ENCODE measurements around the gene ERH. TPM values are rescaled to one million over a fixed set of nuclear protein-coding genes. Genes with fewer than 3 reads are reported as not detected.

Gene ERH
- total RNA-seq, 1 experiment from 2014 or later, result 112 TPM

- in situ Hi-C loops (cut with HindIII; ENCODE audit: low pct_unique_long_range_greater_than_20kb, low sequenced_read_pairs), result no loop called here
Measured at GRCh38 chr14:69345402-69345801, 52.7 kb downstream of the ERH start.

GRCh38 chr14:69344171-69344570 is 53.9 kb downstream of the ERH start:
- in situ Hi-C loops (cut with HindIII; ENCODE audit: low pct_unique_long_range_greater_than_20kb, low sequenced_read_pairs), result no loop called here
- DNase-seq (ENCODE audit: low read depth, low spot score), result no peak

More at GRCh38 chr14:69345402-69345801, 52.7 kb downstream of the ERH start:
- no peak for DNase-seq (ENCODE audit: low read depth, low spot score)

- in situ Hi-C loops (cut with HindIII; ENCODE audit: low pct_unique_long_range_greater_than_20kb, low sequenced_read_pairs), result no loop called here
- DNase-seq (ENCODE audit: low read depth, low spot score), result no peak
Measured at GRCh38 chr14:69342928-69343525, 55.1 kb downstream of the ERH start.

GRCh38 chr14:69339426-69339825 is 58.7 kb downstream of the ERH start:
- in situ Hi-C loops (cut with HindIII; ENCODE audit: low pct_unique_long_range_greater_than_20kb, low sequenced_read_pairs), result no loop called here
- no peak for DNase-seq (ENCODE audit: low read depth, low spot score)

- DNase-seq (ENCODE audit: low read depth, low spot score), result no peak
- in situ Hi-C loops (cut with HindIII; ENCODE audit: low pct_unique_long_range_greater_than_20kb, low sequenced_read_pairs), result no loop called here
Measured at GRCh38 chr14:69337984-69338383, 60.1 kb downstream of the ERH start.

- peak; percentile 62 for DNase-seq (ENCODE audit: low read depth, low spot score)
- in situ Hi-C loops (cut with HindIII; ENCODE audit: low pct_unique_long_range_greater_than_20kb, low sequenced_read_pairs), result no loop called here
Measured at GRCh38 chr14:69335371-69335771, 62.7 kb downstream of the ERH start.

- DNase-seq (ENCODE audit: low read depth, low spot score), result no peak
- in situ Hi-C loops (cut with HindIII; ENCODE audit: low pct_unique_long_range_greater_than_20kb, low sequenced_read_pairs), result no loop called here
Measured at GRCh38 chr14:69334576-69334975, 63.5 kb downstream of the ERH start.

- in situ Hi-C loops (cut with HindIII; ENCODE audit: low pct_unique_long_range_greater_than_20kb, low sequenced_read_pairs), result no loop called here
- DNase-seq (ENCODE audit: low read depth, low spot score), result no peak
Measured at GRCh38 chr14:69333791-69334337, 64.2 kb downstream of the ERH start.

GRCh38 chr14:69332782-69333395 is 65.2 kb downstream of the ERH start:
- no peak for DNase-seq (ENCODE audit: low read depth, low spot score)
- in situ Hi-C loops (cut with HindIII; ENCODE audit: low pct_unique_long_range_greater_than_20kb, low sequenced_read_pairs), result no loop called here

- in situ Hi-C loops (cut with HindIII; ENCODE audit: low pct_unique_long_range_greater_than_20kb, low sequenced_read_pairs), result no loop called here
- no peak for DNase-seq (ENCODE audit: low read depth, low spot score)
Measured at GRCh38 chr14:69331206-69331605, 66.9 kb downstream of the ERH start.

Other genes starting within 250 kb of the ERH start
- gene DCAF5, start 245.2 kb downstream of the ERH start, total RNA-seq (2014; rRNA removed; shearing (Covaris generic)), result 13.6 and 18.4 TPM in 2 replicates
- gene EXD2, start 206.8 kb downstream of the ERH start, total RNA-seq (2014; rRNA removed; shearing (Covaris generic)), result 16.7 and 17.4 TPM in 2 replicates
- 0.16 and 0.35 TPM in 2 replicates for gene GALNT16, start 138.1 kb downstream of the ERH start, total RNA-seq (2014; rRNA removed; shearing (Covaris generic))
- 94.5 and 101 TPM in 2 replicates for gene SLC39A9, start 393 bp upstream of the ERH start, total RNA-seq (2014; rRNA removed; shearing (Covaris generic))
- gene PLEKHD1, start 86.4 kb upstream of the ERH start, total RNA-seq (2014; rRNA removed; shearing (Covaris generic)), result not detected in 2 replicates
- gene CCDC177, start 176.6 kb upstream of the ERH start, total RNA-seq (2014; rRNA removed; shearing (Covaris generic)), result 0.05 and 0.16 TPM in 2 replicates
- gene SUSD6, start 213.3 kb upstream of the ERH start, total RNA-seq (2014; rRNA removed; shearing (Covaris generic)), result 3.0 and 3.5 TPM in 2 replicates

Data from SK-MEL-5 (cell line).